Neural cell (in vitro differentiated cells): ENCODE data around the gene IQGAP2. TPM values are rescaled to one million over a fixed set of nuclear protein-coding genes. Genes with fewer than 3 reads are reported as not detected.

Experiments used
- H2AFZ ChIP-seq: fragments of 200-600, 300-800 bp; sonication (generic), shearing (Covaris generic); 2 replicates; pipeline ENCODE4 v1.6.0; 2014; ENCODE audit warnings: low read depth, mild to moderate bottlenecking, antibody characterized with exemption, low read length, moderate library complexity
- H3F3A ChIP-seq: fragments of 200-600 bp; shearing (Covaris generic); 2 replicates; pipeline ENCODE4 v1.6.1; 2016; ENCODE audit warnings: mild to moderate bottlenecking, moderate library complexity, mixed read lengths, antibody characterized with exemption, low read length; ENCODE audit not compliant: insufficient read depth, poor library complexity, severe bottlenecking
- H3K27ac ChIP-seq: fragments of 200-600, 300-800 bp; sonication (generic), shearing (Covaris generic); 2 replicates; pipeline ENCODE4 v1.5.1; 2014; ENCODE audit warnings: mild to moderate bottlenecking, low read length, moderate library complexity
- H3K27me3 ChIP-seq: fragments of 300-800, 200-600 bp; sonication (generic), shearing (Covaris generic); 2 replicates; pipeline ENCODE4 v1.6.0; 2014; ENCODE audit warnings: mild to moderate bottlenecking, low read depth, low read length, moderate library complexity; ENCODE audit not compliant: insufficient read depth
- H3K36me3 ChIP-seq: fragments of 300-800, 200-600 bp; sonication (generic), shearing (Covaris generic); 2 replicates; pipeline ENCODE4 v1.5.1; 2014; ENCODE audit warnings: mild to moderate bottlenecking, antibody characterized with exemption, low read length, moderate library complexity; ENCODE audit not compliant: insufficient read depth
- H3K4me2 ChIP-seq: fragments of 300-800, 200-600 bp; sonication (generic), shearing (Covaris generic); 2 replicates; pipeline ENCODE4 v1.6.0; 2014; ENCODE audit warnings: mild to moderate bottlenecking, low read length
- H3K4me3 ChIP-seq: fragments of 300-800, 200-600 bp; sonication (generic), shearing (Covaris generic); 2 replicates; pipeline ENCODE4 v1.5.1; 2014; ENCODE audit warnings: mild to moderate bottlenecking, low read length, moderate library complexity
- H3K79me2 ChIP-seq: fragments of 200-600 bp; shearing (Covaris generic); replicated peaks from 2 replicates; pipeline ENCODE4 v1.6.0; 2014; ENCODE audit warnings: mild to moderate bottlenecking, low read length, moderate library complexity; ENCODE audit not compliant: insufficient read depth
- H3K9ac ChIP-seq: fragments of 300-800, 200-600 bp; sonication (generic), shearing (Covaris generic); 2 replicates; pipeline ENCODE4 v1.6.1; 2016; ENCODE audit warnings: mild to moderate bottlenecking, low read length, mixed read lengths
- H3K9me2 ChIP-seq: fragments of 200-600 bp; shearing (Covaris generic); 2 replicates; pipeline ENCODE4 v1.6.1; 2016; ENCODE audit warnings: mild to moderate bottlenecking, low read length, mixed read lengths; ENCODE audit not compliant: insufficient read depth
- H3K9me3 ChIP-seq: fragments of 200-600, 300-800 bp; sonication (generic), shearing (Covaris generic); 2 replicates; pipeline ENCODE4 v1.6.1; 2016; ENCODE audit warnings: mild to moderate bottlenecking, mixed run types, low read length, moderate library complexity, mixed read lengths
- H4K20me1 ChIP-seq: fragments of 200-600 bp; shearing (Covaris generic); 2 replicates; pipeline ENCODE4 v1.6.1; 2016; ENCODE audit warnings: mild to moderate bottlenecking, mixed run types; ENCODE audit not compliant: insufficient read depth
- EP300 ChIP-seq: fragments of 450-650 bp; conservative IDR thresholded peaks from 2 replicates; pipeline ENCODE4 v1.6.1; 2014; ENCODE audit warnings: antibody characterized with exemption, mild to moderate bottlenecking, moderate library complexity; ENCODE audit not compliant: poor library complexity, severe bottlenecking
- EZH2 ChIP-seq: fragments of 200-600, 300-800 bp; shearing (Covaris generic), sonication (generic); IDR thresholded peaks from 2 replicates; pipeline ENCODE4 v1.6.1; 2014; ENCODE audit warnings: antibody characterized with exemption, low read length, borderline replicate concordance, mild to moderate bottlenecking; ENCODE audit not compliant: insufficient read depth, poor library complexity, severe bottlenecking
- MXI1 ChIP-seq: fragments of 450-650 bp; conservative IDR thresholded peaks from 2 replicates; pipeline ENCODE4 v1.6.1; 2014; ENCODE audit warnings: antibody characterized with exemption, mild to moderate bottlenecking; ENCODE audit not compliant: poor library complexity, severe bottlenecking
- POLR2AphosphoS5 ChIP-seq: IDR thresholded peaks from 2 replicates; pipeline ENCODE4 v1.6.1; 2012
- RAD21 ChIP-seq: fragments of 450-650 bp; conservative IDR thresholded peaks from 2 replicates; pipeline ENCODE4 v1.6.1; 2014; ENCODE audit warnings: antibody characterized with exemption, mild to moderate bottlenecking, moderate library complexity
- SMC3 ChIP-seq: fragments of 450-650 bp; conservative IDR thresholded peaks from 2 replicates; pipeline ENCODE4 v1.6.1; 2014; ENCODE audit warnings: antibody characterized with exemption, mild to moderate bottlenecking, moderate library complexity; ENCODE audit not compliant: poor library complexity
- TAF1 ChIP-seq: IDR thresholded peaks from 2 replicates; pipeline ENCODE4 v1.6.1; 2012; ENCODE audit warnings: low read depth
- polyA plus RNA-seq: library from polyadenylated mRNA; depleted of rRNA; stranded (reverse); fragments of >200 nt; gene quantifications from 2 replicates; pipeline ENCODE4 v1.2.3, GENCODE V29; 2014
- TF ChIP-seq, protein P1 (sequence below): IDR thresholded peaks from 2 replicates; pipeline ENCODE4 v1.6.1; 2012; ENCODE audit warnings: borderline replicate concordance
- TF ChIP-seq, protein P2 (sequence below): fragments of 450-650 bp; IDR thresholded peaks from 2 replicates; pipeline ENCODE4 v1.5.1; 2014; ENCODE audit warnings: antibody characterized with exemption, mild to moderate bottlenecking, moderate library complexity; ENCODE audit not compliant: poor library complexity, severe bottlenecking

IQGAP2 gene
- polyA plus RNA-seq, 1 donor from 2014 or later: 5.2 TPM

DNA sequence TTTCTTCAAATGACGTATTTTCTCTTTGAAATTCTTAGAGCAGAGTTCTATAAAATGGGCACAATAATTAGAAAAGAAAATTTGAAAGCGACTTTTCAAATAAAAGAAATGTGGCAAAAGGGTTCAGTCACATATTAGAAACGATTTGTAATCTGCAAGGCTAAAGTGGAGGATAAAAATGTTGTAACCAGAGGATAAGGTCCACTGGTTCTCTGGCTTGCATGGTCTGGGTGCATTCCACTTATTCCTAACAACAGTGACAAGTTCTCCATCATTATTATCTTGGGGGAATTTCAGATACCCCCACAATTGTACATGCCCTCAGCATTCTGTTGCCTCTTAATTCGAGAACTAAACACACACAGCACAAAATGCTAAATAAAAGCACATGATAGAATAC lies 91.1 kb downstream of the IQGAP2 start:
- no peaks in the 10 kb centered on the region for H3K36me3 ChIP-seq
- H3K9ac ChIP-seq: no peak overlapping the region
- no peak overlapping the region for H3K4me2 ChIP-seq
- no peaks in the 10 kb centered on the region for H3K9me2 ChIP-seq
- no peaks in the 10 kb centered on the region for H3K79me2 ChIP-seq
- H3F3A ChIP-seq: no peaks in the 10 kb centered on the region
- no peaks in the 10 kb centered on the region for H4K20me1 ChIP-seq
- H3K4me3 ChIP-seq: no peak overlapping the region
- no peaks in the 10 kb centered on the region for H3K9me3 ChIP-seq
- H3K27me3 ChIP-seq: no peaks in the 10 kb centered on the region
- no peak overlapping the region for H2AFZ ChIP-seq
- TF ChIP-seq, protein P1, sequence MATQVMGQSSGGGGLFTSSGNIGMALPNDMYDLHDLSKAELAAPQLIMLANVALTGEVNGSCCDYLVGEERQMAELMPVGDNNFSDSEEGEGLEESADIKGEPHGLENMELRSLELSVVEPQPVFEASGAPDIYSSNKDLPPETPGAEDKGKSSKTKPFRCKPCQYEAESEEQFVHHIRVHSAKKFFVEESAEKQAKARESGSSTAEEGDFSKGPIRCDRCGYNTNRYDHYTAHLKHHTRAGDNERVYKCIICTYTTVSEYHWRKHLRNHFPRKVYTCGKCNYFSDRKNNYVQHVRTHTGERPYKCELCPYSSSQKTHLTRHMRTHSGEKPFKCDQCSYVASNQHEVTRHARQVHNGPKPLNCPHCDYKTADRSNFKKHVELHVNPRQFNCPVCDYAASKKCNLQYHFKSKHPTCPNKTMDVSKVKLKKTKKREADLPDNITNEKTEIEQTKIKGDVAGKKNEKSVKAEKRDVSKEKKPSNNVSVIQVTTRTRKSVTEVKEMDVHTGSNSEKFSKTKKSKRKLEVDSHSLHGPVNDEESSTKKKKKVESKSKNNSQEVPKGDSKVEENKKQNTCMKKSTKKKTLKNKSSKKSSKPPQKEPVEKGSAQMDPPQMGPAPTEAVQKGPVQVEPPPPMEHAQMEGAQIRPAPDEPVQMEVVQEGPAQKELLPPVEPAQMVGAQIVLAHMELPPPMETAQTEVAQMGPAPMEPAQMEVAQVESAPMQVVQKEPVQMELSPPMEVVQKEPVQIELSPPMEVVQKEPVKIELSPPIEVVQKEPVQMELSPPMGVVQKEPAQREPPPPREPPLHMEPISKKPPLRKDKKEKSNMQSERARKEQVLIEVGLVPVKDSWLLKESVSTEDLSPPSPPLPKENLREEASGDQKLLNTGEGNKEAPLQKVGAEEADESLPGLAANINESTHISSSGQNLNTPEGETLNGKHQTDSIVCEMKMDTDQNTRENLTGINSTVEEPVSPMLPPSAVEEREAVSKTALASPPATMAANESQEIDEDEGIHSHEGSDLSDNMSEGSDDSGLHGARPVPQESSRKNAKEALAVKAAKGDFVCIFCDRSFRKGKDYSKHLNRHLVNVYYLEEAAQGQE: no peak
- no peak for TF ChIP-seq TAF1
- TF ChIP-seq MXI1: no peak
- no peak for TF ChIP-seq RAD21
- TF ChIP-seq POLR2AphosphoS5: no peak
- TF ChIP-seq SMC3: no peak
- TF ChIP-seq, protein P2, sequence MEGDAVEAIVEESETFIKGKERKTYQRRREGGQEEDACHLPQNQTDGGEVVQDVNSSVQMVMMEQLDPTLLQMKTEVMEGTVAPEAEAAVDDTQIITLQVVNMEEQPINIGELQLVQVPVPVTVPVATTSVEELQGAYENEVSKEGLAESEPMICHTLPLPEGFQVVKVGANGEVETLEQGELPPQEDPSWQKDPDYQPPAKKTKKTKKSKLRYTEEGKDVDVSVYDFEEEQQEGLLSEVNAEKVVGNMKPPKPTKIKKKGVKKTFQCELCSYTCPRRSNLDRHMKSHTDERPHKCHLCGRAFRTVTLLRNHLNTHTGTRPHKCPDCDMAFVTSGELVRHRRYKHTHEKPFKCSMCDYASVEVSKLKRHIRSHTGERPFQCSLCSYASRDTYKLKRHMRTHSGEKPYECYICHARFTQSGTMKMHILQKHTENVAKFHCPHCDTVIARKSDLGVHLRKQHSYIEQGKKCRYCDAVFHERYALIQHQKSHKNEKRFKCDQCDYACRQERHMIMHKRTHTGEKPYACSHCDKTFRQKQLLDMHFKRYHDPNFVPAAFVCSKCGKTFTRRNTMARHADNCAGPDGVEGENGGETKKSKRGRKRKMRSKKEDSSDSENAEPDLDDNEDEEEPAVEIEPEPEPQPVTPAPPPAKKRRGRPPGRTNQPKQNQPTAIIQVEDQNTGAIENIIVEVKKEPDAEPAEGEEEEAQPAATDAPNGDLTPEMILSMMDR: no peak
- TF ChIP-seq EZH2: no peak
- TF ChIP-seq EP300: no peak
- H3K27ac ChIP-seq: no peak overlapping the region

DNA sequence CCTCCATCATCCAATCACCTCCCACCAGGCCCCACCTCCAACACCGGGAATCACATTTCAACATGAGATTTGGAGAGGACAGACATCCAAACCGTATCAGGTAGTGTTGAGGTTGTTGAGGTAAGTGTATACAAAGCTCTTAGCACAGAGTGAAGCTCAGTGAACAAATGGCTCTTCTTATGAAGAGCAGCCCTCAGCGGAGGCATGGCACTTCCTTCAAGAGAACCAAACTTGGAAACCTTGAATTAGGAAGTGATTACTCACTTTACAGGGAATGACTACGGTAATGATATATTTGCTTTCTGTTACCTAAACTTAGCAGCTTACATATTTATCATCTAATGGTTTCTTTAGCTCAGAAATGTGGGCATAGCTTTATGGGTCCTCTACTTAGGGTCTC lies 92.8 kb downstream of the IQGAP2 start:
- Histone ChIP-seq H3K9me3 (no peaks in the 10 kb centered on the region), H3K79me2 (no peaks in the 10 kb centered on the region), H3K4me2 (no peak overlapping the region), H3K9ac (no peak overlapping the region), H3F3A (no peaks in the 10 kb centered on the region), H3K4me3 (no peak overlapping the region), H3K36me3 (no peaks in the 10 kb centered on the region), H3K27me3 (no peaks in the 10 kb centered on the region), H2AFZ (no peak overlapping the region), H3K9me2 (no peaks in the 10 kb centered on the region), H4K20me1 (no peaks in the 10 kb centered on the region), H3K27ac (no peak overlapping the region)
- TF ChIP-seq POLR2AphosphoS5: no peak
- no peak for TF ChIP-seq SMC3
- TF ChIP-seq MXI1: no peak
- no peak for TF ChIP-seq TAF1

DNA sequence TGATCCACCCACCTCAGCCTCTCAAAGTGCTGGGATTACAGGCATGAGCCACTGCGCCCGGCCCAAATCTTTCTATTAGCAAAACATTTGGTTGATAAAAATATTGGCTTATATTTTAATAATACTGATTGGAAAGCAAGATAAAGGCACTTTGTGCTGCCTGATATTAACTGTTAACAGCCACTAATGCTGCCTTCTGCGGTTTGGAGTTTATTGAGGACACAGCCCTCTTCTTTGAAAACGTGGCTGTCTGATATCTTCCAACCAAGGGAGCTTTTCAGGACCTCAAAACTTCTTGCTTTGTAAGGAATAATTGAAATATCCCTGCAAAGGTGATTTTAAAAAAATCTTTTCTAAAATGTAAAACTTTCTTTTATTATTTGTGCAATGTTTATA lies 94.0 kb downstream of the IQGAP2 start:
- Histone ChIP-seq H4K20me1 (no peaks in the 10 kb centered on the region), H3K27me3 (no peaks in the 10 kb centered on the region), H3K27ac (no peak overlapping the region), H3K79me2 (no peaks in the 10 kb centered on the region), H3K4me3 (no peak overlapping the region), H3K4me2 (no peak overlapping the region), H3K36me3 (no peaks in the 10 kb centered on the region), H2AFZ (no peak overlapping the region), H3K9me2 (no peaks in the 10 kb centered on the region), H3K9ac (no peak overlapping the region), H3F3A (no peaks in the 10 kb centered on the region), H3K9me3 (no peaks in the 10 kb centered on the region)
- TF ChIP-seq, protein P2: no peak
- TF ChIP-seq, protein P1: no peak
- TF ChIP-seq EP300: no peak
- no peak for TF ChIP-seq MXI1
- TF ChIP-seq EZH2: no peak
